HEK293 (cell line): ENCODE results near the gene ASCC3.

Experiments
- CTCF ChIA-PET: fragments of 350-600 bp; formaldehyde crosslinking; extraction: SDS; loops from one replicate; lab custom pipeline; 2021; ENCODE audit warnings: antibody characterized with exemption; lab: Yijun Ruan, JAX
- POLR2A ChIA-PET: fragments of 300-600 bp; formaldehyde crosslinking; extraction: SDS; loops from one replicate; lab custom pipeline; 2020; ENCODE audit warnings: antibody characterized with exemption, inconsistent platforms; lab: Yijun Ruan, JAX
- H3K27ac ChIP-seq: fragments of 200-500 bp; sonication (Bioruptor generic); 2 replicates; pipeline ENCODE4 v1.5.1; 2014; ENCODE audit warnings: low read depth, low read length, control low read depth, inconsistent platforms; ENCODE audit errors: extremely low read depth
- H3K36me3 ChIP-seq, 2 experiments: fragments of 200-500 bp in 1 of 2; sonication (Bioruptor generic) in 1 of 2; 1 replicate in 1 of 2; 2 replicates in 1 of 2; pipeline ENCODE4 v1.5.1; 2014 to 2017; ENCODE audit warnings: inconsistent platforms in 2 of 2, low read length in 2 of 2; ENCODE audit not compliant: control insufficient read depth in 2 of 2, insufficient read depth in 1 of 2
- H3K4me1 ChIP-seq: fragments of 200-500 bp; sonication (Bioruptor generic); 2 replicates; pipeline ENCODE4 v1.5.1; 2014; ENCODE audit warnings: mild to moderate bottlenecking, low read length, inconsistent platforms; ENCODE audit not compliant: control insufficient read depth, insufficient read depth
- H3K4me3 ChIP-seq: 2 replicates; pipeline ENCODE4 v1.5.1; 2011; ENCODE audit warnings: low read depth, mild to moderate bottlenecking, control low read depth, low read length, moderate library complexity
- H3K9me3 ChIP-seq: fragments of 200-500 bp; sonication (Bioruptor generic); 2 replicates; pipeline ENCODE4 v1.5.1; 2014; ENCODE audit warnings: low read depth, low read length, inconsistent platforms; ENCODE audit not compliant: control insufficient read depth, insufficient read depth
- BCL11B ChIP-seq: fragments of 450-650 bp; formaldehyde crosslinking; IDR thresholded peaks from 2 replicates; pipeline ENCODE4 v1.5.1; 2016; ENCODE audit warnings: low read depth, missing biosample characterization, missing genetic modification characterization
- KLF9 ChIP-seq: fragments of 450-650 bp; formaldehyde crosslinking; IDR thresholded peaks from 2 replicates; pipeline ENCODE4 v1.5.1; 2016; ENCODE audit warnings: missing biosample characterization, missing genetic modification characterization, low read depth
- PBX3 ChIP-seq: sonication (generic); formaldehyde crosslinking; IDR thresholded peaks from 2 replicates; pipeline ENCODE4 v1.8.1; 2022; ENCODE audit warnings: mild to moderate bottlenecking, moderate library complexity, missing genetic modification reagents
- PRDM2 ChIP-seq: fragments of 450-650 bp; formaldehyde crosslinking; IDR thresholded peaks from 2 replicates; pipeline ENCODE4 v1.5.1; 2016; ENCODE audit warnings: missing biosample characterization, missing genetic modification characterization, borderline replicate concordance
- ZBTB26 ChIP-seq: fragments of 450-650 bp; formaldehyde crosslinking; optimal IDR thresholded peaks from 2 replicates; pipeline ENCODE3; 2016; ENCODE audit warnings: missing biosample characterization, mild to moderate bottlenecking, missing genetic modification characterization
- ZFP41 ChIP-seq: fragments of 450-650 bp; formaldehyde crosslinking; IDR thresholded peaks from 2 replicates; pipeline ENCODE4 v1.5.1; 2016; ENCODE audit warnings: missing biosample characterization, missing genetic modification characterization, borderline replicate concordance
- ZNF174 ChIP-seq: fragments of 450-650 bp; formaldehyde crosslinking; IDR thresholded peaks from 2 replicates; pipeline ENCODE4 v1.5.0; 2017; ENCODE audit warnings: missing biosample characterization, mild to moderate bottlenecking, missing genetic modification characterization
- ZNF302 ChIP-seq: fragments of 450-650 bp; formaldehyde crosslinking; IDR thresholded peaks from 2 replicates; pipeline ENCODE4 v1.5.1; 2016; ENCODE audit warnings: missing biosample characterization, missing genetic modification characterization, low read depth
- ZNF311 ChIP-seq: fragments of 450-650 bp; formaldehyde crosslinking; IDR thresholded peaks from 2 replicates; pipeline ENCODE4 v1.5.1; 2017; ENCODE audit warnings: missing biosample characterization, missing genetic modification characterization, borderline replicate concordance
- ZNF404 ChIP-seq: fragments of 450-650 bp; formaldehyde crosslinking; IDR thresholded peaks from 2 replicates; pipeline ENCODE4 v1.5.1; 2017; ENCODE audit warnings: missing biosample characterization, missing genetic modification characterization
- ZNF433 ChIP-seq: fragments of 450-650 bp; formaldehyde crosslinking; IDR thresholded peaks from 2 replicates; pipeline ENCODE4 v1.5.1; 2016; ENCODE audit warnings: missing biosample characterization, missing genetic modification characterization, low read depth
- ZNF560 ChIP-seq: fragments of 450-650 bp; formaldehyde crosslinking; IDR thresholded peaks from 2 replicates; pipeline ENCODE4 v1.5.1; 2017; ENCODE audit warnings: missing biosample characterization, missing genetic modification characterization, borderline replicate concordance
- TF ChIP-seq, protein P1 (sequence below): fragments of 450-650 bp; formaldehyde crosslinking; IDR thresholded peaks from 2 replicates; pipeline ENCODE4 v1.5.1; 2016; ENCODE audit warnings: missing biosample characterization, missing genetic modification characterization, borderline replicate concordance

The ASCC3 gene

DNA sequence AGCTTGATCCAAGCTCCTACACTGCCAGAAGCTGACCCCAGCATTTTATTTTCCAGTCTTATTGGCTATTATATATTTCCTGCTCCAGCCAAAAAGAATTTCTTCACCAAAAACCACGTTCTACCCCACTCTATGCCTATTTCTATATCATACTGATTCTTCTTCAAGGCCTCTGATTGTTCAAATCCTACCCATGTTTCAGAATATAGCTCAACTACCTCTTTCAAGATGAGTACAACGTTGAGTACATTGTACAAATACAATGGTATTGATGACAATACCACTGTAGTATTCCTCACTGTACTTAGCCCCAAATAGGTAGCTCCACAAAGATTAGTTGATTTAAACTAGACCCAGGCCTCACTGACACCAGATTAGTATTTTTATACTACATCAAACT, 31.0 kb downstream of the ASCC3 start (continued):
- TF ChIP-seq, protein P1, sequence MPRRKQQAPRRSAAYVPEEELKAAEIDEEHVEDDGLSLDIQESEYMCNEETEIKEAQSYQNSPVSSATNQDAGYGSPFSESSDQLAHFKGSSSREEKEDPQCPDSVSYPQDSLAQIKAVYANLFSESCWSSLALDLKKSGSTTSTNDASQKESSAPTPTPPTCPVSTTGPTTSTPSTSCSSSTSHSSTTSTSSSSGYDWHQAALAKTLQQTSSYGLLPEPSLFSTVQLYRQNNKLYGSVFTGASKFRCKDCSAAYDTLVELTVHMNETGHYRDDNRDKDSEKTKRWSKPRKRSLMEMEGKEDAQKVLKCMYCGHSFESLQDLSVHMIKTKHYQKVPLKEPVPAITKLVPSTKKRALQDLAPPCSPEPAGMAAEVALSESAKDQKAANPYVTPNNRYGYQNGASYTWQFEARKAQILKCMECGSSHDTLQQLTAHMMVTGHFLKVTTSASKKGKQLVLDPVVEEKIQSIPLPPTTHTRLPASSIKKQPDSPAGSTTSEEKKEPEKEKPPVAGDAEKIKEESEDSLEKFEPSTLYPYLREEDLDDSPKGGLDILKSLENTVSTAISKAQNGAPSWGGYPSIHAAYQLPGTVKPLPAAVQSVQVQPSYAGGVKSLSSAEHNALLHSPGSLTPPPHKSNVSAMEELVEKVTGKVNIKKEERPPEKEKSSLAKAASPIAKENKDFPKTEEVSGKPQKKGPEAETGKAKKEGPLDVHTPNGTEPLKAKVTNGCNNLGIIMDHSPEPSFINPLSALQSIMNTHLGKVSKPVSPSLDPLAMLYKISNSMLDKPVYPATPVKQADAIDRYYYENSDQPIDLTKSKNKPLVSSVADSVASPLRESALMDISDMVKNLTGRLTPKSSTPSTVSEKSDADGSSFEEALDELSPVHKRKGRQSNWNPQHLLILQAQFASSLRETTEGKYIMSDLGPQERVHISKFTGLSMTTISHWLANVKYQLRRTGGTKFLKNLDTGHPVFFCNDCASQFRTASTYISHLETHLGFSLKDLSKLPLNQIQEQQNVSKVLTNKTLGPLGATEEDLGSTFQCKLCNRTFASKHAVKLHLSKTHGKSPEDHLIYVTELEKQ (tag by site-specific recombination) = no peak

DNA sequence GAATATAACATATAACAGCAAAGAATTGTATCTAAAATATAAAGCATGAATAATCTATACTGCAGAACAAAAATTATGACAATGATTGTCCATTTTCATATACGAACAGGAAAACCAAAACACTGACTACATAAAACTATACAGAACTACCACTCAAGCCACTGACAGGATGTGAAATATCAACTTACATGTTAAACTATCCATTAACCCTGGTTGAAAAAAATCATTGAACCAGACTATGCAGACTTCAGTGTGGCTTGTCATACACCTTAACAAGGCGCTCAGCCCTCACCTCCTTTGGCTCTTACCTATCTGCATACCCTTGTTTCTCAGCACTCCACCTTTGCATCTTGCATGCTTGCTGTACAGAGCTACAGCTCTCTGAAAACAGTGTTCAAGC, 34.9 kb downstream of the ASCC3 start:
- Histone ChIP-seq H3K27ac (no peak overlapping the region), H3K4me1 (no peaks in the 10 kb centered on the region), H3K36me3 (peaks cover 4 to 17% of the 10 kb centered on the region in 2 experiments; a peak in 1 of 3 replicates), H3K4me3 (no peak overlapping the region), H3K9me3 (no peaks in the 10 kb centered on the region)
- CTCF ChIA-PET = no interaction called here
- TF ChIP-seq PBX3 (no peak), ZNF174 (tag by site-specific recombination) (no peak), ZNF560 (tag by site-specific recombination) (no peak), BCL11B (tag by site-specific recombination) (no peak), ZBTB26 (tag by site-specific recombination) (no peak), ZNF311 (no peak), ZNF302 (tag by site-specific recombination) (no peak), KLF9 (tag by site-specific recombination) (no peak), PRDM2 (no peak), ZFP41 (tag by site-specific recombination) (no peak), ZNF404 (tag by site-specific recombination) (no peak), ZNF433 (tag by site-specific recombination) (no peak)
- POLR2A ChIA-PET = no interaction called here
